Type B pancreatic cell (in vitro differentiated cells): ENCODE measurements around the gene DSC3. TPM values are rescaled to one million over a fixed set of nuclear protein-coding genes. Genes with fewer than 3 reads are reported as not detected.
A peak's percentile ranks its signal among the peaks of the same experiment; 100 is the strongest.

ENCODE experiments used
- DNase-seq: peaks from one replicate; pipeline ENCODE4 v3.0.0; 2021; ENCODE audit warnings: mixed read lengths; ENCODE audit not compliant: unreplicated experiment; ENCODE audit errors: extremely low spot score
- H3K27ac Mint-ChIP-seq: 2 replicates; pipeline ENCODE4 v1.8.0; 2021; ENCODE audit warnings: mild to moderate bottlenecking, mixed read lengths
- H3K27me3 Mint-ChIP-seq: 2 replicates; pipeline ENCODE4 v1.8.0; 2021; ENCODE audit warnings: mixed read lengths
- H3K36me3 Mint-ChIP-seq: 2 replicates; pipeline ENCODE4 v1.8.0; 2021; ENCODE audit warnings: mixed read lengths
- H3K4me1 Mint-ChIP-seq: one replicate; pipeline ENCODE4 v1.8.0; 2021; ENCODE audit warnings: mixed read lengths; ENCODE audit not compliant: unreplicated experiment
- H3K4me3 Mint-ChIP-seq: 2 replicates; pipeline ENCODE4 v1.8.0; 2021; ENCODE audit warnings: mild to moderate bottlenecking, mixed read lengths
- H3K9me3 Mint-ChIP-seq: 2 replicates; pipeline ENCODE4 v1.8.0; 2021; ENCODE audit warnings: mixed read lengths
- total RNA-seq: library from RNA; stranded (reverse); gene quantifications from 2 replicates; pipeline ENCODE4 v1.2.1, GENCODE V29; 2021; ENCODE audit warnings: low replicate concordance
- TF ChIP-seq, protein P1 (sequence below): fragments of 200-600 bp; sonication (generic); conservative IDR thresholded peaks from 2 replicates; pipeline ENCODE4 v1.5.0; 2021; ENCODE audit warnings: antibody characterized with exemption, mild to moderate bottlenecking

DSC3 gene
- total RNA-seq, 1 donor from 2014 or later, result 67.7 TPM

DNA sequence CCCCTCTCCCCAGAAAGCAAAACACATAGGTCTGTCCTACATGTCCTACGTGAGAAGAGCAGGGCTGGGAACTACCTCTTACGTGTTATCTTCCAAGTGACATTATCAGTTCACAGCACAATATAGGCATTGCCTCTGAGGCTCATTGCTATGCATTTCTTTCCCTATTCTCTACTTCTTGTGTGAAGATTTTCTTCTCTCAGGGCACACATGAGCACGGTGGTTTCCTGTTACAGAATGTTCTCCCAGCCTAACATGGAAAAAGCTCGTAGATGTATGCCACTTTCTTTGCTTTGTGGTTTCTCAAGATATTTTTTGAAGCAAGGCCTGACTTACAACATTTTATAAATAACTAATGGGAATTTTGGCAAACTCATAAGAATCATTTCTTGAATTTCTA, 19.4 kb upstream of the DSC3 start:
- H3K27me3 Mint-ChIP-seq, result no peaks in the 10 kb centered on the region
- TF ChIP-seq, protein P1, sequence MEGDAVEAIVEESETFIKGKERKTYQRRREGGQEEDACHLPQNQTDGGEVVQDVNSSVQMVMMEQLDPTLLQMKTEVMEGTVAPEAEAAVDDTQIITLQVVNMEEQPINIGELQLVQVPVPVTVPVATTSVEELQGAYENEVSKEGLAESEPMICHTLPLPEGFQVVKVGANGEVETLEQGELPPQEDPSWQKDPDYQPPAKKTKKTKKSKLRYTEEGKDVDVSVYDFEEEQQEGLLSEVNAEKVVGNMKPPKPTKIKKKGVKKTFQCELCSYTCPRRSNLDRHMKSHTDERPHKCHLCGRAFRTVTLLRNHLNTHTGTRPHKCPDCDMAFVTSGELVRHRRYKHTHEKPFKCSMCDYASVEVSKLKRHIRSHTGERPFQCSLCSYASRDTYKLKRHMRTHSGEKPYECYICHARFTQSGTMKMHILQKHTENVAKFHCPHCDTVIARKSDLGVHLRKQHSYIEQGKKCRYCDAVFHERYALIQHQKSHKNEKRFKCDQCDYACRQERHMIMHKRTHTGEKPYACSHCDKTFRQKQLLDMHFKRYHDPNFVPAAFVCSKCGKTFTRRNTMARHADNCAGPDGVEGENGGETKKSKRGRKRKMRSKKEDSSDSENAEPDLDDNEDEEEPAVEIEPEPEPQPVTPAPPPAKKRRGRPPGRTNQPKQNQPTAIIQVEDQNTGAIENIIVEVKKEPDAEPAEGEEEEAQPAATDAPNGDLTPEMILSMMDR, result no peak

DNA sequence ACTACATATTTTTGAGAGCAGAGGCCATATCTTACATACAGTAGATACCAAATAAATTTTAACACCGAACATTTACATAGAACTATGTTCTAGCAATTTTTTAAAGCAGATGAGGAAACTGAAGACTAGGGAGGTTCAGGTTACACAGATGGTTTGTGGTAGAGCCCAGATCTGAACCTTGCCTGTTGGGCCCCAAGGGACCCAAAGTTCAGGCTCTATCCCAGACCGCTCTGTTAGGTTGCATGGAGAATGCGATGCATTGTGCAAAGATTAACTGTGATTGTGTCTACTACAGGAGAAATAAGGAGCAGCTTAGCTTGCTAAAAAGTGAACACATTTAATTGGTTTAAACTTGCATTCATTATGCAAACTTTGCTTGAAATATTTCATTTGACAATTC, 16.4 kb upstream of the DSC3 start:
- Mint-ChIP-seq H3K4me1 (peaks cover 4% of the 10 kb centered on the region), H3K27me3 (no peaks in the 10 kb centered on the region), H3K4me3 (no peak overlapping the region), H3K36me3 (no peaks in the 10 kb centered on the region), H3K27ac (no peak overlapping the region), H3K9me3 (no peaks in the 10 kb centered on the region)
- TF ChIP-seq, protein P1, result no peak
- no peak for DNase-seq

More for the DNA sequence above, 19.4 kb upstream of the DSC3 start:
- Mint-ChIP-seq H3K27ac (peak overlapping the region; percentile 13), H3K36me3 (peaks cover 12% of the 10 kb centered on the region), H3K4me3 (no peak overlapping the region), H3K9me3 (no peaks in the 10 kb centered on the region), H3K4me1 (peaks cover 4% of the 10 kb centered on the region)
- DNase-seq, result no peak

- Mint-ChIP-seq H3K4me1 (peaks cover 4% of the 10 kb centered on the region), H3K4me3 (no peak overlapping the region), H3K27ac (no peak overlapping the region), H3K9me3 (peaks cover 2% of the 10 kb centered on the region), H3K36me3 (no peaks in the 10 kb centered on the region), H3K27me3 (no peaks in the 10 kb centered on the region)
- DNase-seq, result no peak
- TF ChIP-seq, protein P1, result no peak
These were observed 15.4 kb upstream of the DSC3 start for GRCh38 chr18:31057917-31058316.

DNA sequence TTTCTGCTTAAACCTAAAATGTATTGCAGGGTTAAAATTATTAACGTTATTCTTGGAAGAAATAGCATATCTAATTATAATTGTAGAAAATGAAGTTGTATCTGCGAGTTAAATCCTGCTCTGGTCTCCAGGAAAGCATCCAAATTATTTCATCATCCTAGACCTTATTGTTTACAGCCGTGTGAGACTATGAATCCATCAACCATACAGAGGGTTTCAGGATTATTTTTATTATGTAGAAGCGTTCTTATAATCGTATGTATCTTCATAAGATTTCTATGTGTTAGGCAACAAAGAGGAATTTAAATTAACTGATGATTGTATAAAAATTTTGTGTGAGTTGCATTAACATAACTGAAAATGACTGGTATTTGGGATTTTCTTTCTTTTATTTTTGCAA, 14.5 kb upstream of the DSC3 start:
- Mint-ChIP-seq H3K27ac (no peak overlapping the region), H3K36me3 (no peaks in the 10 kb centered on the region), H3K27me3 (no peaks in the 10 kb centered on the region), H3K4me3 (no peak overlapping the region), H3K4me1 (peaks cover 4% of the 10 kb centered on the region), H3K9me3 (peaks cover 8% of the 10 kb centered on the region)
- TF ChIP-seq, protein P1, result no peak
- DNase-seq, result no peak

DNA sequence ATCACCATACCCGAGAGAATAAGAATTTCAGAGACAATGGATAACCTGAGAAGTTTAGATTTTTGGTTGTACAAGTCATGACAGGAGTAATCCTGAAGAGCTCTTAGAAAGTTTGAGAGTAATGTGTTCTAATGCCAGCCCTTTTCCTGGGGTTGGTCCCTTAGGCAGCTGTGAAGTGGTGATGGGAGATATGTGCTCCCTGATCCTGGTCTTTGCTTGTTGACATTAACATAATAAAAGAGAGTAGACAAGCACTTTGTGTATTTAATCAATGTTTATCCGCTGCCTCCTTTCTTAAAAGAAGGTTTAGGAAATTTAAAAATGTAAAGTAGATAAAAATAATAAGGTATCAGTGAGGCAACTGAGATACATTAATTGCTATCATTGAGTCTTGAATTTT, 13.8 kb upstream of the DSC3 start:
- no peaks in the 10 kb centered on the region for H3K36me3 Mint-ChIP-seq
- H3K9me3 Mint-ChIP-seq, result peaks cover 8% of the 10 kb centered on the region
- peaks cover 4% of the 10 kb centered on the region for H3K4me1 Mint-ChIP-seq
- H3K4me3 Mint-ChIP-seq, result no peak overlapping the region
- TF ChIP-seq, protein P1, result no peak
- no peak for DNase-seq
- H3K27ac Mint-ChIP-seq, result no peak overlapping the region
- H3K27me3 Mint-ChIP-seq, result no peaks in the 10 kb centered on the region

GRCh38 chr18:31050635-31051034, 8.1 kb upstream of the DSC3 start:
- peaks cover 5% of the 10 kb centered on the region for H3K4me1 Mint-ChIP-seq
- peaks cover 1% of the 10 kb centered on the region for H3K36me3 Mint-ChIP-seq
- DNase-seq, result no peak
- TF ChIP-seq, protein P1, result no peak
- peaks cover 19% of the 10 kb centered on the region for H3K9me3 Mint-ChIP-seq
- no peak overlapping the region for H3K4me3 Mint-ChIP-seq
- peaks cover 9% of the 10 kb centered on the region for H3K27me3 Mint-ChIP-seq
- no peak overlapping the region for H3K27ac Mint-ChIP-seq
